Sigmoid colon (tissue), 4 donors: ENCODE data around the gene CPT1C.

Source experiments
- EP300 ChIP-seq, 4 donors: sonication (generic); formaldehyde crosslinking; IDR thresholded peaks; one replicate each; pipeline ENCODE4 v1.6.1; 2017; ENCODE audit warnings: antibody characterized with exemption in 4 of 4
- POLR2A ChIP-seq, 2 donors: fragments of 450-650 bp; IDR thresholded peaks; one replicate each; pipeline ENCODE4 v1.6.1; 2016; ENCODE audit warnings: antibody characterized with exemption in 2 of 2, mild to moderate bottlenecking in 2 of 2, moderate library complexity in 2 of 2
- TF ChIP-seq, protein P1 (sequence below), 4 experiments: fragments of 450-650 bp in 3 of 4; fragments of 200-600 bp in 1 of 4; IDR thresholded peaks; one replicate each; pipeline ENCODE4 v1.5.1; 2016 to 2019; ENCODE audit warnings: antibody characterized with exemption in 4 of 4, mild to moderate bottlenecking in 3 of 4, moderate library complexity in 2 of 4

DNA sequence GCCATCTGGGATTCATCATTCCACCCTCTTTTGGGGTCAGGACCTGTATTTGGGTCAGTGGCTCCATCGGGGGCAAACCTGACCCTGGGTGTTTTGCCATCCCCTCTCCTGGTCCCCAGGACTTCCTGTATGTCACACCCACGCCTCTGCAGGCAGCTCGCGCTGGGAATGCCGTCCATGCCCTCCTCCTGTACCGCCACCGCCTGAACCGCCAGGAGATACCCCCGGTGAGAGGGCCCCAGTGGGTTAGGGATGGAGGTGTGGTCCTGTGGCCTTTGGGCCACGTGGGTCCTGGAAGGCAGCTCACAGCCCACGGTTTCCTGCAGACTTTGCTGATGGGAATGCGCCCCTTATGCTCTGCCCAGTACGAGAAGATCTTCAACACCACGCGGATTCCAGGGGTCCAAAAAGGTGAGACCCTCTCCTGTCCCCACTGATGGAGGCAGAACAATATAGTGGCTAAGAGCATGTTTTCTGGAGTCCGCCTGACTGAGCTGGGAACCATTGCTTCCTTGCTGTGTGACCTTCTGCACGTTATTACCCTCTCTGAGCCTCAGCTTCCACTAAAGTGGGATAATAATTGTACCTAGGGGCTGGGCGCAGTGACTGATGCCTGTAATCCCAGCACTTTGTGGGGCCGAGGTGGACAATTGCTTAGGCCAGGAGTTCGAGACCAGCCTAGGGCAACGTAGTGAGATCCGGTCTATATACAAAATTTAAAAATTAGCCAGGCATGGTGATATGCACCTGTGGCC lies 14.1 kb downstream of the CPT1C start:
- TF ChIP-seq EP300 (IDR thresholded peaks at IDR 0.05) (no peak), POLR2A (IDR thresholded peaks at IDR 0.05) (no peak)
- TF ChIP-seq, protein P1, sequence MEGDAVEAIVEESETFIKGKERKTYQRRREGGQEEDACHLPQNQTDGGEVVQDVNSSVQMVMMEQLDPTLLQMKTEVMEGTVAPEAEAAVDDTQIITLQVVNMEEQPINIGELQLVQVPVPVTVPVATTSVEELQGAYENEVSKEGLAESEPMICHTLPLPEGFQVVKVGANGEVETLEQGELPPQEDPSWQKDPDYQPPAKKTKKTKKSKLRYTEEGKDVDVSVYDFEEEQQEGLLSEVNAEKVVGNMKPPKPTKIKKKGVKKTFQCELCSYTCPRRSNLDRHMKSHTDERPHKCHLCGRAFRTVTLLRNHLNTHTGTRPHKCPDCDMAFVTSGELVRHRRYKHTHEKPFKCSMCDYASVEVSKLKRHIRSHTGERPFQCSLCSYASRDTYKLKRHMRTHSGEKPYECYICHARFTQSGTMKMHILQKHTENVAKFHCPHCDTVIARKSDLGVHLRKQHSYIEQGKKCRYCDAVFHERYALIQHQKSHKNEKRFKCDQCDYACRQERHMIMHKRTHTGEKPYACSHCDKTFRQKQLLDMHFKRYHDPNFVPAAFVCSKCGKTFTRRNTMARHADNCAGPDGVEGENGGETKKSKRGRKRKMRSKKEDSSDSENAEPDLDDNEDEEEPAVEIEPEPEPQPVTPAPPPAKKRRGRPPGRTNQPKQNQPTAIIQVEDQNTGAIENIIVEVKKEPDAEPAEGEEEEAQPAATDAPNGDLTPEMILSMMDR (IDR thresholded peaks at IDR 0.05), result no peak
